ENCODE results near the gene ZNF48. TPM values are rescaled to one million over a fixed set of nuclear protein-coding genes. Genes with fewer than 3 reads are reported as not detected.

The ZNF48 gene
- total and polyA plus RNA-seq, 8 donors, result 3.9 to 33.6 (median 5.4) TPM

DNA sequence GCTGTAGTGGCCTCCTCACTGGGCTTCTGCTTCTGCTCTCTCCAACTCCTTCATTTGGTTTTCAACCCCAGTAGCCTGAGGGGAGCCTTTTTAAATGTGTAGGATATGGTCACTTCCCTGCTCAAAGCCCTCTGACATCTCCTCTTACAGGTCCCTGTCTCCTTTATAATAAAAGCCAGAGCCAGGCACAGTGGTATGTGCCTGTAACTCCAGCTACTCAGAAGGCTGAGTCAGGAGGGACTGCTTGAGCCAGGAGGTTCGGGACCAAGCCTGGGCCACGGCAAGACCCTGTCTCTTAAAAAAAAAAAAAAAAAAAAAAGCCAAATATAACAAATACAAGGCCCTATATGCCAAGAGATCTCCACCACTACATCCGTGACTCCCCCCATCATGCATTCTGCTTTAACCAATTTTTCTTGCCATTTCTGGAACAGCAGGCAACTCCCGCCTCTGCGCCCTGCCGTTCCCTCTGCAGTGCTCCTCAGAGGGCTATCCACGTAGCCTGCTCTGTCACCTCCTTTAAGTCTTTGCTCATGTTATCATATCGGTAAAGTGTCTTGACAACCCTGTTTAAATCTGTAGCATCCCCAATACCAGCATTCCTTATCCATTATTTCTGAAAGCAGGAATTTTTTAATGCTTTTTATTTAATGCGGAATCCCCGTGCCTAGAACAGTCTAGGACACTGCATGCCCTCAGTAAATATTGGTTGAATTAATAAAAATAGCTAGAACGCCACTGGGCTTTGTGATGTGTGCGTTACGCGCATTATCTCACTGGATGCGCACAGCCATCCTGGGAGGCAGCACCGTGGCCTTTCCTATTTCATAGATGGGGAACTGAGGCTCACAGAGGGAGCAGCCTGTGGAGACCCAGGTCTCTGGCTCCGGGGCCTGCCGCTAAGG is 21.7 kb downstream of the ZNF48 start:
- no peak for DNase-seq
- Histone ChIP-seq H3K4me3 (peak overlapping the region; percentile 62 to 65 (median 64)), H3K36me3 (peaks cover 0 to 42% (median 25%) of the 10 kb centered on the region in 4 donors), H3K27me3 (no peaks in the 10 kb centered on the region), H3K27ac (peak overlapping the region; percentile 84 to 96 (median 94)), H3K9me3 (no peaks in the 10 kb centered on the region), H3K4me1 (peaks cover 7 to 16% (median 16%) of the 10 kb centered on the region in 4 donors)
- intact Hi-C loops (cut with DNase I; ENCODE audit: low total_unique reads), result loop anchor here (10.0 kb wide), 1 partner anchor 52 kb away; no protein-coding TSS in a partner anchor
- 53 to 60% (median 58%) methylated on average over 17 to 18 of the region's 18 CpGs for WGBS, 5 donors
- TF ChIP-seq, protein P1, sequence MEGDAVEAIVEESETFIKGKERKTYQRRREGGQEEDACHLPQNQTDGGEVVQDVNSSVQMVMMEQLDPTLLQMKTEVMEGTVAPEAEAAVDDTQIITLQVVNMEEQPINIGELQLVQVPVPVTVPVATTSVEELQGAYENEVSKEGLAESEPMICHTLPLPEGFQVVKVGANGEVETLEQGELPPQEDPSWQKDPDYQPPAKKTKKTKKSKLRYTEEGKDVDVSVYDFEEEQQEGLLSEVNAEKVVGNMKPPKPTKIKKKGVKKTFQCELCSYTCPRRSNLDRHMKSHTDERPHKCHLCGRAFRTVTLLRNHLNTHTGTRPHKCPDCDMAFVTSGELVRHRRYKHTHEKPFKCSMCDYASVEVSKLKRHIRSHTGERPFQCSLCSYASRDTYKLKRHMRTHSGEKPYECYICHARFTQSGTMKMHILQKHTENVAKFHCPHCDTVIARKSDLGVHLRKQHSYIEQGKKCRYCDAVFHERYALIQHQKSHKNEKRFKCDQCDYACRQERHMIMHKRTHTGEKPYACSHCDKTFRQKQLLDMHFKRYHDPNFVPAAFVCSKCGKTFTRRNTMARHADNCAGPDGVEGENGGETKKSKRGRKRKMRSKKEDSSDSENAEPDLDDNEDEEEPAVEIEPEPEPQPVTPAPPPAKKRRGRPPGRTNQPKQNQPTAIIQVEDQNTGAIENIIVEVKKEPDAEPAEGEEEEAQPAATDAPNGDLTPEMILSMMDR (IDR thresholded peaks at IDR 0.05), result no peak
- TF ChIP-seq POLR2AphosphoS5 (IDR thresholded peaks at IDR 0.05), result no peak
- TF ChIP-seq POLR2A (IDR thresholded peaks at IDR 0.05), result no peak
- TF ChIP-seq EP300 (IDR thresholded peaks at IDR 0.05), result no peak

DNA sequence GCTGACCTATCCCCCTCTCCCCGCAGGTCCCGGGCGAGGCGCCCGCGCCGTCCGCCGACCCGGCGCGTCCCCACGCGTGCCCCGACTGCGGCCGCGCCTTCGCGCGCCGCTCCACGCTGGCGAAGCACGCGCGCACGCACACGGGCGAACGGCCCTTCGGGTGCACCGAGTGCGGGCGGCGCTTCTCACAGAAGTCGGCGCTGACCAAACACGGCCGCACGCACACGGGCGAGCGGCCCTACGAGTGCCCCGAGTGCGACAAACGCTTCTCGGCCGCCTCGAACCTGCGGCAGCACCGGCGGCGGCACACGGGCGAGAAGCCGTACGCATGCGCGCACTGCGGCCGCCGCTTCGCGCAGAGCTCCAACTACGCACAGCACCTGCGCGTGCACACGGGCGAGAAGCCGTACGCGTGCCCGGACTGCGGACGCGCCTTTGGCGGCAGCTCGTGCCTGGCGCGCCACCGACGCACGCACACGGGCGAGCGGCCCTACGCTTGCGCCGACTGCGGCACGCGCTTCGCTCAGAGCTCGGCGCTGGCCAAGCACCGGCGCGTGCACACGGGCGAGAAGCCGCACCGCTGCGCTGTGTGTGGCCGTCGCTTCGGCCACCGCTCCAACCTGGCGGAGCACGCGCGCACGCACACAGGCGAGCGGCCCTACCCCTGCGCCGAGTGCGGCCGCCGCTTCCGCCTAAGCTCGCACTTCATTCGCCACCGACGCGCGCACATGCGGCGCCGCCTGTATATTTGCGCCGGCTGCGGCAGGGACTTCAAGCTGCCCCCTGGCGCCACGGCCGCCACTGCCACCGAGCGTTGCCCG is 22.5 kb downstream of the ZNF48 start:
- H3K4me1 ChIP-seq, result peaks cover 7 to 16% (median 16%) of the 10 kb centered on the region in 4 donors
- H3K27me3 ChIP-seq, result no peaks in the 10 kb centered on the region
- peak; percentile 90 to 98 for DNase-seq
- peak overlapping the region; percentile 62 to 65 (median 64) for H3K4me3 ChIP-seq
- intact Hi-C loops (cut with DNase I; ENCODE audit: low total_unique reads), result loop anchor here (10.0 kb wide), 1 partner anchor 53 kb away; no protein-coding TSS in a partner anchor
- WGBS, 5 donors, result 0 to 1% (median 0%) methylated on average over 45 to 140 of the region's 140 CpGs
- peak overlapping the region; percentile 84 to 96 (median 94) for H3K27ac ChIP-seq
- no peaks in the 10 kb centered on the region for H3K9me3 ChIP-seq
- TF ChIP-seq POLR2A (IDR thresholded peaks at IDR 0.05) (no peak), POLR2AphosphoS5 (IDR thresholded peaks at IDR 0.05) (peak; percentile 82 to 96 (median 82)), EP300 (IDR thresholded peaks at IDR 0.05) (no peak)
- TF ChIP-seq, protein P1 (IDR thresholded peaks at IDR 0.05), result peak in 1 of 7 experiments; percentile 39
- peaks cover 1 to 42% (median 29%) of the 10 kb centered on the region in 4 donors for H3K36me3 ChIP-seq

DNA sequence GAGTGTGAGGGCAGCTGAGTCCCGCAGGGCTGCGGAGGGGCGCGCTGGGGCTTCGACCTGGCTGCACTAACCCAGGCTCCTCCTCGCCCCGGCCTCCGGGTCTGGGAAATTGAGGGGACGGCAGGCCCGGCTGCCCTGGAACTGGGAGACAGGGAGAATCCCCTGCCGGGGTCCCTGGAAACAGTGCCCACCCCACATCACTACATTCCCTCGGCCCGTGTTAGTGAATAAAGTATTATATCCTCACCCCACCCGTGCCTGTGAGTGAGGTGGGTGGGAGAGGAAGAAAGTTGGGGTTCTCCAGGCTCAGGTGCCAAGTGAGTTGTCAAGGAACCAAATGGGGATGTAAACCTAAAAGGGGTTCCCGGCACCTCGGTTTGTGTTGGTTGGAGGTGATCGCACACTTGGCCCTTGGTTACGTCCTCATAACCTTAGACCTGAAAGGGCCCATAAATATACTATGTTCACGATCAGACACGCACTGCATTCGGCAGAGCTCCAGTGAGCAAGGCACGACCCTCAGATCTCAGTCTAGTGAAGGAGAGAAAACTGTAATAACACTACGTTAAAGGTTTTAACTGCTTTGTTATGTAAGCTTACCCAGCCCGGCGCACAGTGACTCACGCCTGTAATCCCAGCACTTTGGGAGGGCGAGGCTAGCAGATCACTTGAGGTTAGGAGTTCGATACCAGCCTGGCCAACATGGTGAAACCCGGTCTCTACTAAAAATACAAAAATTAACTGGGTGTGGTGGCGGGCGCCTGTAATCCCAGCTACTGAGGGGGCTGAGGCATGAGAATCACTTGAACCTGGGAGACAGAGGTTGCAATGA is 23.3 kb downstream of the ZNF48 start:
- peak overlapping the region; percentile 84 to 96 (median 94) for H3K27ac ChIP-seq
- peak overlapping the region; percentile 62 to 65 (median 64) for H3K4me3 ChIP-seq
- no peak for DNase-seq
- H3K9me3 ChIP-seq, result no peaks in the 10 kb centered on the region
- H3K27me3 ChIP-seq, result no peaks in the 10 kb centered on the region
- intact Hi-C loops (cut with DNase I; ENCODE audit: low total_unique reads), result loop anchor here (10.0 kb wide), 1 partner anchor 54 kb away; no protein-coding TSS in a partner anchor
- TF ChIP-seq POLR2A (IDR thresholded peaks at IDR 0.05) (no peak), EP300 (IDR thresholded peaks at IDR 0.05) (no peak)
- TF ChIP-seq, protein P1 (IDR thresholded peaks at IDR 0.05), result no peak
- peaks cover 7 to 16% (median 16%) of the 10 kb centered on the region in 4 donors for H3K4me1 ChIP-seq
- peaks cover 9 to 47% (median 36%) of the 10 kb centered on the region in 4 donors for H3K36me3 ChIP-seq
- 54 to 63% (median 59%) methylated on average over 27 to 31 of the region's 31 CpGs for WGBS, 5 donors

Data from stomach (tissue), 9 donors.